Heart right ventricle (tissue), 16 donors: ENCODE data around the gene GALNT13. TPM values are rescaled to one million over a fixed set of nuclear protein-coding genes. Genes with fewer than 3 reads are reported as not detected.

Experiments used
- ATAC-seq, 8 donors: fragments of 200-7000 bp; cut with Tn5 transposase; one replicate each; pipeline ENCODE4 v1.9.1; 2020; ENCODE audit warnings: mild to moderate bottlenecking in 8 of 8, moderate library complexity in 8 of 8, moderate number of reproducible peaks in 1 of 8
- DNase-seq, 2 donors: peaks; one replicate each; pipeline ENCODE4 v3.0.0-alpha.2; 2020
- H3K27ac ChIP-seq, 10 donors: fragments of 200-600 bp; sonication (generic) in 2 of 10; one replicate each; pipeline versions ENCODE4 v1.5.0 to v1.8.0; 2020 to 2022; ENCODE audit warnings: mild to moderate bottlenecking in 3 of 10
- H3K27me3 ChIP-seq, 7 donors: fragments of 200-600 bp; one replicate each; pipeline ENCODE4 v1.8.0; 2021 to 2022; ENCODE audit warnings: mild to moderate bottlenecking in 2 of 7
- H3K36me3 ChIP-seq, 9 donors: fragments of 200-600 bp; sonication (generic) in 1 of 9; one replicate each; pipeline versions ENCODE4 v1.5.0 to v1.8.0; 2020 to 2022; ENCODE audit warnings: mild to moderate bottlenecking in 2 of 9
- H3K4me1 ChIP-seq, 9 donors: fragments of 200-600 bp; sonication (generic) in 1 of 9; one replicate each; pipeline versions ENCODE4 v1.5.0 to v1.8.0; 2020 to 2022; ENCODE audit warnings: mild to moderate bottlenecking in 4 of 9
- H3K4me3 ChIP-seq, 10 donors: fragments of 200-600 bp; sonication (generic) in 2 of 10; one replicate each; pipeline versions ENCODE4 v1.5.0 to v1.8.0; 2020 to 2022; ENCODE audit warnings: mild to moderate bottlenecking in 7 of 10, moderate library complexity in 2 of 10
- H3K9me3 ChIP-seq, 11 donors: fragments of 200-600 bp in 10 of 11; sonication (generic) in 2 of 11; one replicate each; pipeline versions ENCODE4 v1.5.0 to v1.8.0; 2013 to 2022; ENCODE audit warnings: mild to moderate bottlenecking in 2 of 11, control low read depth in 1 of 11, moderate library complexity in 1 of 11
- WGBS, 2 donors: extraction: QIAGEN DNeasy Blood & Tissue Kit; methylation state at CpG; one replicate each; pipeline ENCODE4 v1.1.7; 2013; ENCODE audit warnings: inconsistent platforms in 1 of 2; 5-methylcytosine and 5-hydroxymethylcytosine counted together
- intact Hi-C, 10 donors: fragments of 100-400 bp; cut with DNase I; formaldehyde crosslinking; loops; one replicate each; pipeline versions ENCODE4 v1.11.1 to v1.14.2; 2022
- polyA plus RNA-seq, 2 donors: library from polyadenylated mRNA; stranded (reverse); fragments of 200-250 nt; gene quantifications; one replicate each; pipeline ENCODE4 v1.2.3, GENCODE V29; 2013
- total RNA-seq, 10 donors: library from RNA; stranded (reverse); fragmentation: NEBNext Ultra II Directional in 3 of 10; extraction: Animal tissue kit (Norgen Biotek cat#: 25700) in 3 of 10; gene quantifications; one replicate each; pipeline versions ENCODE4 v1.2.1 to v1.2.4, GENCODE V29; 2021 to 2023
- TF ChIP-seq, protein P1 (sequence below), 9 donors: fragments of 200-600 bp; sonication (generic) in 2 of 9; IDR thresholded peaks; one replicate each; pipeline versions ENCODE4 v1.5.0 to v1.8.0; 2021 to 2022; ENCODE audit warnings: antibody characterized with exemption in 9 of 9, mild to moderate bottlenecking in 5 of 9, moderate library complexity in 1 of 9
- donor health status: Arrhythmogenic right ventricular cardiomyopathy.
- donor health status: ischemic (EF 13 %, LVEDD 7.1; RV severe dilation, severe dysfunction).
- donor health status: healthy with polysubstance abuse.
- donor health status: DM: no; HTN: yes; CAD: no.
- donor health status: DM: no; HTN: no; CAD: no.
- donor health status: ischemic (EF 25% LVEDD 6.9; RV normal size, moderate dysfunction).
- donor health status: ischemic (EF 25% LVEDD 5.7; RV mildly dilated, moderate dysfunction).
- donor health status: healthy.
- donor health status: DM: yes; HTN: yes; CAD: no.
- donor health status: Ischemic cardiomyopathy.
- donor health status: ischemic (EF 35%, LVEDD 5.7; RV mildly dilated, moderate dysfunction).
- donor health status: nonischemic (EF 11% LVEDD 7.7; RV severe dilation, severe dysfunction).
- donor health status: DM: yes; HTN: yes; CAD: no.
- donor health status: PGD.
- donor health status: ischemic (EF 29% LVEDD 5.4; RV normal size, mild dysfunction).
- donor health status: nonischemic (EF 23%, LVEDD 6.1; RV moderate dilation, normal function).

The GALNT13 gene
- total and polyA plus RNA-seq, 12 donors, result 0.01 to 0.30 (median 0.05) TPM; not detected in 9

DNA sequence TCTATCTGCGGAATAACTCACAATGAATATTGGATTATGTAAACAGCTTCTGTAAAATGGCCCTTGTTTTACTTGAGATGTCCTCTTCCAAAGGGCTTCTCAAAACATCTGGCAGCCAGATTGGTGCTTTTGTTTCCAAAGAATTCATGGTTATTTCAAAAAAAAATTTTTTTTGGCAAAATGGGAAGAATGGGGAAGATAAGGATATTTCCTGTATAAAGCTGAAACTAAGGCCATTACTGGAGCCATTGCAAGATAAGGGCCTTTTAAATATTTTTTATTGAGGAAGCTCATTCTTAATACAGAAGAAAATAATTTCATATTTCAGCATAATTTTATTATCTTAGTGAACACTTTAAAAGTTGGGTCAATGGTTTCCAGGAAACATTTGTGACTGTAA is 259.1 kb downstream of the GALNT13 start:
- H3K9me3 ChIP-seq, result peaks cover 0 to 8% (median 0%) of the 10 kb centered on the region in 11 donors
- ATAC-seq (no peak), DNase-seq (no peak)
- no peak overlapping the region for H3K4me3 ChIP-seq
- intact Hi-C loops, result no loop called here
- no peaks in the 10 kb centered on the region for H3K4me1 ChIP-seq
- no peaks in the 10 kb centered on the region for H3K27me3 ChIP-seq
- no peak overlapping the region for H3K27ac ChIP-seq
- no peaks in the 10 kb centered on the region for H3K36me3 ChIP-seq
- TF ChIP-seq, protein P1, sequence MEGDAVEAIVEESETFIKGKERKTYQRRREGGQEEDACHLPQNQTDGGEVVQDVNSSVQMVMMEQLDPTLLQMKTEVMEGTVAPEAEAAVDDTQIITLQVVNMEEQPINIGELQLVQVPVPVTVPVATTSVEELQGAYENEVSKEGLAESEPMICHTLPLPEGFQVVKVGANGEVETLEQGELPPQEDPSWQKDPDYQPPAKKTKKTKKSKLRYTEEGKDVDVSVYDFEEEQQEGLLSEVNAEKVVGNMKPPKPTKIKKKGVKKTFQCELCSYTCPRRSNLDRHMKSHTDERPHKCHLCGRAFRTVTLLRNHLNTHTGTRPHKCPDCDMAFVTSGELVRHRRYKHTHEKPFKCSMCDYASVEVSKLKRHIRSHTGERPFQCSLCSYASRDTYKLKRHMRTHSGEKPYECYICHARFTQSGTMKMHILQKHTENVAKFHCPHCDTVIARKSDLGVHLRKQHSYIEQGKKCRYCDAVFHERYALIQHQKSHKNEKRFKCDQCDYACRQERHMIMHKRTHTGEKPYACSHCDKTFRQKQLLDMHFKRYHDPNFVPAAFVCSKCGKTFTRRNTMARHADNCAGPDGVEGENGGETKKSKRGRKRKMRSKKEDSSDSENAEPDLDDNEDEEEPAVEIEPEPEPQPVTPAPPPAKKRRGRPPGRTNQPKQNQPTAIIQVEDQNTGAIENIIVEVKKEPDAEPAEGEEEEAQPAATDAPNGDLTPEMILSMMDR (IDR thresholded peaks at IDR 0.05), result no peak
- 78 to 85% methylated on average over 1 of the region's 1 CpG for WGBS, 2 donors

DNA sequence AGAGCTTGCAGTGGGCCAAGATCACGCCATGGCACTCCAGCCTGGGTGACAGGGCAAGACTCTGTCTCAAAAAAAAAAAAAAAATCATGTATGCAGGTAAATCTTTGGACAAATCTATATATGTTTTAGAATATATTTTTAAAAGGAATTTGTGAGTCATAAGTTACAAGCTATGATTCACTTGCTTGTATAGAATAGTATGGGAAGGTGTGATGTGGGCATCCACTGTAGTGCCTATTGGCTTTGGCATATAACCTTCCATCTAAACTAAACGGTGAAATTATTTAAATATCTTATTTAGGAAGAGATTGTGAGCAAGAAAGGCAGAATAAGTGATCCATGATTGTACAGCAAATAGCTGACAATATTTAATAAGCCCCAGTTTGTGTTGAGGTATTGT is 261.1 kb downstream of the GALNT13 start:
- 69 to 72% methylated on average over 2 of the region's 2 CpGs for WGBS, 2 donors
- ATAC-seq, result no peak
- H3K27ac ChIP-seq, result no peak overlapping the region
- H3K9me3 ChIP-seq, result no peaks in the 10 kb centered on the region
- no peaks in the 10 kb centered on the region for H3K4me1 ChIP-seq
- H3K27me3 ChIP-seq, result no peaks in the 10 kb centered on the region
- H3K36me3 ChIP-seq, result no peaks in the 10 kb centered on the region
- intact Hi-C loops, result no loop called here
- no peak overlapping the region for H3K4me3 ChIP-seq
- TF ChIP-seq, protein P1 (IDR thresholded peaks at IDR 0.05), result no peak
- no peak for DNase-seq

DNA sequence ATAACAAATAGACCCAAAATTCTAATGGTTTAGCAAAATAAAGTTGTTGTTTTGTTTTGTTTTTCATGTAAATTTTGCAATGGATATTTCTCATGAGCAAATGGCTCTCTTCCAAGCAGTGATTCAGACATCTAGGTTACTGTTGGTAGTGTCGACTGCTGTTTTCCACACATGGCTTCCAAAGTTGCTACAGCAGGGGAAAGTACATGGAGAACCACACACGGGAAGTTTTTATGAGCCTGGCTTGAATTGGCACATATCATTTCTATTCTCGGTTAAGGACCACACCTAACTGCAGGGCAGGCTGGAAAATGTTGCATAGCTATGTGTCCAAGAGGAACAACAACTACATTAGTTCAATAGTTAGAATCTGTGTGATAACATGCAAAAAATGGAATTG is 262.1 kb downstream of the GALNT13 start:
- Histone ChIP-seq H3K27me3 (no peaks in the 10 kb centered on the region), H3K4me1 (no peaks in the 10 kb centered on the region), H3K36me3 (no peaks in the 10 kb centered on the region), H3K4me3 (no peak overlapping the region), H3K9me3 (no peaks in the 10 kb centered on the region), H3K27ac (no peak overlapping the region)
- WGBS, 2 donors, result 37 to 40% methylated on average over 3 of the region's 3 CpGs
- ATAC-seq (peak in 1 of 8 donors; percentile 53), DNase-seq (no peak)
- TF ChIP-seq, protein P1 (IDR thresholded peaks at IDR 0.05), result no peak
- intact Hi-C loops, result no loop called here

DNA sequence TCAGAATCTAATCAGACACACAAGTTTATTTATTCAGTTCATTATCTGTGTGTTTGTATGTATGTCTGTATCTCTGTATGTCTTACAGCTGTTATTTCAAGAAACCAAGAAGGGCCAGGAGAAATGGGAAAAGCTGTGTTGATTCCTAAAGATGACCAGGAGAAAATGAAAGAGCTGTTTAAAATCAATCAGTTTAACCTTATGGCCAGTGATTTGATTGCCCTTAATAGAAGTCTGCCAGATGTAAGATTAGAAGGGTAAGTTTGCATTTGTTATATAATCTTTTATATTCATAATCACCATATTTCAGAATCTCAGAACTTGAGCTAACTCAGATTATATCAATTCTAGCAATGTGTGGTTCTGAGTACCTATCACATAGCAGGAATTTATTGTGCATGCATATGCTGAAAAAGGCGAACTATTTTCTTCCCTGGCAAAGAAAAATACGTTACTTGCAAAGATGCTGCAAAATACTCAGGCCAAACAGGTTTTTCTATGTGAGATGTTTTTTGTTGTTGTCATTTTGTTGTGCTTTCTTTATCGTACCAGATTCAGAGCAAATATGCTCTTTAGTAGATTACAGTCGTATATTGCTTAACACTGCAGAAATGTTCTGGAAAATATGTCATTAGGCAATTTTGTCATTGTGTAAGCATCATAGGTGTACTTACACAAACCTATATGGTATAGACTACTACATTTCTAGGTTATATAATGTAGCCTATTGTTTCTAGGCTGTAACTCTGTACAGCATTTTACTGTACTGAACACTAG is 268.7 kb downstream of the GALNT13 start:
- TF ChIP-seq, protein P1 (IDR thresholded peaks at IDR 0.05), result no peak
- no peak overlapping the region for H3K4me3 ChIP-seq
- no peaks in the 10 kb centered on the region for H3K36me3 ChIP-seq
- H3K4me1 ChIP-seq, result no peaks in the 10 kb centered on the region
- ATAC-seq (no peak), DNase-seq (no peak)
- intact Hi-C loops, result no loop called here
- H3K27me3 ChIP-seq, result no peaks in the 10 kb centered on the region
- no peaks in the 10 kb centered on the region for H3K9me3 ChIP-seq
- no peak overlapping the region for H3K27ac ChIP-seq
- WGBS, 2 donors, result 81 to 83% methylated on average over 4 of the region's 4 CpGs
